ENCODE results near the gene OOSP3. TPM values are rescaled to one million over a fixed set of nuclear protein-coding genes. Genes with fewer than 3 reads are reported as not detected.
"Not testable (repeated sequence)": the region's sequence is repeated elsewhere in the genome, so short reads cannot be mapped to it uniquely, and the experiment has no call there.

OOSP3 gene
- total RNA-seq, 4 donors from 2014 or later, result not detected

- 5 to 38% methylated on average over 2 of the region's 2 CpGs for WGBS, 2 donors (ENCODE audit: low coverage in 1 of 2)
- H3K36me3 ChIP-seq, result no peaks in the 10 kb centered on the region
- no peaks in the 10 kb centered on the region for H3K4me1 ChIP-seq
- H3K9me3 ChIP-seq, result no peaks in the 10 kb centered on the region
- H3K27ac ChIP-seq, result no peak overlapping the region
- TF ChIP-seq POLR2AphosphoS5 (IDR thresholded peaks at IDR 0.05), result no peak
- no peak for TF ChIP-seq CTCF (IDR thresholded peaks at IDR 0.05)
- no peak for TF ChIP-seq POLR2A (IDR thresholded peaks at IDR 0.05)
- no peak for TF ChIP-seq EP300 (IDR thresholded peaks at IDR 0.05)
- H3K27me3 ChIP-seq, result no peaks in the 10 kb centered on the region
- no peak overlapping the region for H3K4me3 ChIP-seq
- ATAC-seq, result no peak
Observed at GRCh38 chr11:59849129-59849528, 29.5 kb upstream of the OOSP3 start.

- not testable (repeated sequence) for ATAC-seq, H3K4me1 ChIP-seq, H3K27me3 ChIP-seq, H3K9me3 ChIP-seq, H3K36me3 ChIP-seq, H3K27ac ChIP-seq, H3K4me3 ChIP-seq
- 74 to 100% methylated on average over 2 of the region's 2 CpGs for WGBS, 2 donors (ENCODE audit: low coverage in 1 of 2)
Observed at GRCh38 chr11:59849551-59849950, 29.0 kb upstream of the OOSP3 start.

- not testable (repeated sequence) for H3K9me3 ChIP-seq, H3K4me1 ChIP-seq, H3K27me3 ChIP-seq, H3K27ac ChIP-seq, H3K36me3 ChIP-seq, H3K4me3 ChIP-seq, ATAC-seq
- WGBS, 2 donors (ENCODE audit: low coverage in 1 of 2), result 86 to 89% methylated on average over 5 of the region's 5 CpGs
Observed at GRCh38 chr11:59851416-59851815, 27.2 kb upstream of the OOSP3 start.

GRCh38 chr11:59854871-59855270 lies 23.7 kb upstream of the OOSP3 start:
- ATAC-seq, result no peak
- 52 to 60% methylated on average over 2 of the region's 2 CpGs for WGBS, 2 donors (ENCODE audit: low coverage in 1 of 2)
- no peaks in the 10 kb centered on the region for H3K9me3 ChIP-seq
- TF ChIP-seq POLR2AphosphoS5 (IDR thresholded peaks at IDR 0.05) (no peak), POLR2A (IDR thresholded peaks at IDR 0.05) (no peak), CTCF (IDR thresholded peaks at IDR 0.05) (no peak), EP300 (IDR thresholded peaks at IDR 0.05) (no peak)
- H3K4me1 ChIP-seq, result no peaks in the 10 kb centered on the region
- H3K4me3 ChIP-seq, result no peak overlapping the region
- no peak overlapping the region for H3K27ac ChIP-seq
- H3K36me3 ChIP-seq, result no peaks in the 10 kb centered on the region
- no peaks in the 10 kb centered on the region for H3K27me3 ChIP-seq

- TF ChIP-seq EP300 (IDR thresholded peaks at IDR 0.05) (no peak), CTCF (IDR thresholded peaks at IDR 0.05) (no peak), POLR2A (IDR thresholded peaks at IDR 0.05) (no peak), POLR2AphosphoS5 (IDR thresholded peaks at IDR 0.05) (no peak)
- WGBS, 2 donors (ENCODE audit: low coverage in 1 of 2), result 65 to 66% methylated on average over 10 of the region's 10 CpGs
- Histone ChIP-seq H3K9me3 (no peaks in the 10 kb centered on the region), H3K4me3 (no peak overlapping the region), H3K27me3 (no peaks in the 10 kb centered on the region), H3K27ac (no peak overlapping the region), H3K4me1 (no peaks in the 10 kb centered on the region), H3K36me3 (no peaks in the 10 kb centered on the region)
- no peak for ATAC-seq
Observed at GRCh38 chr11:59857439-59858434, 20.8 kb upstream of the OOSP3 start.

GRCh38 chr11:59859673-59860072 lies 18.9 kb upstream of the OOSP3 start:
- Histone ChIP-seq H3K27me3 (peaks cover 2% of the 10 kb centered on the region), H3K27ac (no peak overlapping the region), H3K4me3 (no peak overlapping the region), H3K4me1 (no peaks in the 10 kb centered on the region), H3K36me3 (no peaks in the 10 kb centered on the region), H3K9me3 (no peaks in the 10 kb centered on the region)
- TF ChIP-seq POLR2AphosphoS5 (IDR thresholded peaks at IDR 0.05) (no peak), EP300 (IDR thresholded peaks at IDR 0.05) (no peak), POLR2A (IDR thresholded peaks at IDR 0.05) (no peak), CTCF (IDR thresholded peaks at IDR 0.05) (no peak)
- no peak for ATAC-seq
